Omental fat pad (tissue), 4 donors: ENCODE data around the gene HDAC10. TPM values are rescaled to one million over a fixed set of nuclear protein-coding genes. Genes with fewer than 3 reads are reported as not detected.

Experiments used
- ATAC-seq: fragments of 150-250 bp; one replicate; pipeline ENCODE4 v1.9.1; 2016; ENCODE audit warnings: mild to moderate bottlenecking, moderate library complexity; ENCODE audit not compliant: low FRiP score
- DNase-seq: peaks from one replicate; pipeline ENCODE4 v3.0.0-alpha.2; 2019; ENCODE audit warnings: low spot score
- total RNA-seq, 4 donors: library from RNA; depleted of rRNA; stranded (reverse); fragments of >200 nt; gene quantifications; one replicate each; pipeline ENCODE4 v1.1.0, GENCODE V29; 2016
- TF ChIP-seq, protein P1 (sequence below), 3 donors: fragments of 450-650 bp; IDR thresholded peaks; one replicate each; pipeline ENCODE4 v1.5.1; 2016 to 2017; ENCODE audit warnings: antibody characterized with exemption in 3 of 3, mild to moderate bottlenecking in 3 of 3, moderate library complexity in 2 of 3

Gene HDAC10
- total RNA-seq, 4 donors from 2014 or later = 18.4 to 53.8 (median 23.6) TPM

GRCh38 chr22:50202130-50202666 lies 48.9 kb downstream of the HDAC10 start:
- TF ChIP-seq, protein P1, sequence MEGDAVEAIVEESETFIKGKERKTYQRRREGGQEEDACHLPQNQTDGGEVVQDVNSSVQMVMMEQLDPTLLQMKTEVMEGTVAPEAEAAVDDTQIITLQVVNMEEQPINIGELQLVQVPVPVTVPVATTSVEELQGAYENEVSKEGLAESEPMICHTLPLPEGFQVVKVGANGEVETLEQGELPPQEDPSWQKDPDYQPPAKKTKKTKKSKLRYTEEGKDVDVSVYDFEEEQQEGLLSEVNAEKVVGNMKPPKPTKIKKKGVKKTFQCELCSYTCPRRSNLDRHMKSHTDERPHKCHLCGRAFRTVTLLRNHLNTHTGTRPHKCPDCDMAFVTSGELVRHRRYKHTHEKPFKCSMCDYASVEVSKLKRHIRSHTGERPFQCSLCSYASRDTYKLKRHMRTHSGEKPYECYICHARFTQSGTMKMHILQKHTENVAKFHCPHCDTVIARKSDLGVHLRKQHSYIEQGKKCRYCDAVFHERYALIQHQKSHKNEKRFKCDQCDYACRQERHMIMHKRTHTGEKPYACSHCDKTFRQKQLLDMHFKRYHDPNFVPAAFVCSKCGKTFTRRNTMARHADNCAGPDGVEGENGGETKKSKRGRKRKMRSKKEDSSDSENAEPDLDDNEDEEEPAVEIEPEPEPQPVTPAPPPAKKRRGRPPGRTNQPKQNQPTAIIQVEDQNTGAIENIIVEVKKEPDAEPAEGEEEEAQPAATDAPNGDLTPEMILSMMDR (IDR thresholded peaks at IDR 0.05) = no peak
- ATAC-seq (no peak), DNase-seq (no peak)

DNA sequence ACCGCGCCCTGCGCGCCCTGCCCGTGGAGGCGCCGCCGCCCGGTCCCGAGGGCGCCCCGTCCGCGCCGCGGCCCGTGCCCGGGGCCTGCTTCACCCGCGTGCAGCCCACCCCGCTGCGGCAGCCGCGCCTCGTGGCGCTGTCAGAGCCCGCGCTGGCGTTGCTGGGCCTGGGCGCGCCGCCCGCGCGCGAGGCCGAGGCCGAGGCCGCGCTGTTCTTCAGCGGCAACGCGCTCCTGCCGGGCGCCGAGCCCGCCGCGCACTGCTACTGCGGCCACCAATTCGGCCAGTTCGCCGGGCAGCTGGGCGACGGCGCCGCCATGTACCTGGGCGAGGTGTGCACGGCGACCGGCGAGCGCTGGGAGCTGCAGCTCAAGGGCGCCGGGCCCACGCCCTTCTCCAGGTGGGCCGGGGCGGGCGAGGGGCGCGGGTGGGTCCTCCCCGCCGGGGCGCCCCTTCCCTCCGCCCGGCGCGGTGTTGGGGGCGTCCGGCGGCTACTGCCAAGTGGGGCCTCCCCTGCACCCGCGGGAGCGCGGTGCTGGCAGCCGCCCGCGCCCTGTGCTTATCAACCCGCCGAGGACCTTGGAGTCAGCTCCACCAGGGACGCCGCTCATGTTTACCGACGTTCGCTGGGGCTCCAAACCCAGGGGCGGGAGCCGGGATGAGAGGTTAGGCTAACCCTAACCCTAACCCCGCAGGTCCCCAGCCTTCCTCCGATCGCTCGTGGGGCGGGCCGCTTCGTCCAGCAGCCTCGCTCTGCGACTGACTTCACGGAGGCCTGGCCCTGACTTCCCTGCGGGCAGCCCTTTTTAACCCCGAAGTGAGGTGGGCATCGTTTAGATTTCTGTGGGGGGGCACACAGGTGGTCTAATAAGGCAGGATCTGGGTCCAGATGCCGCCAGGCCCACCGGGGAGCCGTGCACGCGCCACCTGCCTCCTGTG lies 49.6 kb downstream of the HDAC10 start:
- ATAC-seq = peak; percentile 29
- TF ChIP-seq, protein P1 (IDR thresholded peaks at IDR 0.05) = no peak
- no peak for DNase-seq

- DNase-seq = peak; percentile 70
- ATAC-seq = peak; percentile 81
- TF ChIP-seq, protein P1 (IDR thresholded peaks at IDR 0.05) = no peak
Observed at GRCh38 chr22:50200461-50201190, 50.4 kb downstream of the HDAC10 start, which contains the start of gene SELENOO. SELENOO (plus strand) TSS chr22:50201011; CDS start chr22:50201037, 26 bp downstream.

DNA sequence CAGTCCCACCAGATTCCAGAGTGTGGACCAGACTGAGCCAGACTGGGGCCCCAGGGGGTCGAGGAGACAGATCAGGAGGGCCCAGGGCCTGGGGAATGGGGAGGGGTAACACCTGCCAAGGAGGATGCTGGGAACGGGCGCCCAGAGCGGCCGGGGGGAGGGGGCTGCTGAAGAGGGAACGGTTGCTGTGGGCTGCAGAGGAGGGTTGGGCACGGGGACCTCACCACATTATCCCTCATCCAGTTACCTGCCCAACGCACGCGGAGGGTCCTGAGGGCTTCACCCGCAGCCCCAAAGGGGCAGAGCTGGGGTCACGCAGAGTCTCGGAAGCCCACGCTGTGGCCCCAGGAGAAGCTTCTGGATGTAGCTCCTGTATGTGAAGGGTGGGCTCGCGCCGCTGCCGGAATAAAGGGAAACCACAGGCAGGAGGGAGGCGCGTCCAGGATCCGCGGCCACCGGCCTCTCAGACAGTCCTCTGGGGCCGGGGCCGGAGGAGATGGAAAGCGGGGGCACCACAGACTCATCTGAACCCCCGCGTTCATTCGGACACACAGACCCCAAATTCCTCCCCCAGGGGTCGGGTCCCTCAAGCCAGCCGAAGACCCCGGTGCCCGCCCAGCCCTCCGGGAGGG lies 51.1 kb downstream of the HDAC10 start:
- DNase-seq (no peak), ATAC-seq (peak; percentile 12)
- TF ChIP-seq, protein P1 (IDR thresholded peaks at IDR 0.05) = no peak

DNA sequence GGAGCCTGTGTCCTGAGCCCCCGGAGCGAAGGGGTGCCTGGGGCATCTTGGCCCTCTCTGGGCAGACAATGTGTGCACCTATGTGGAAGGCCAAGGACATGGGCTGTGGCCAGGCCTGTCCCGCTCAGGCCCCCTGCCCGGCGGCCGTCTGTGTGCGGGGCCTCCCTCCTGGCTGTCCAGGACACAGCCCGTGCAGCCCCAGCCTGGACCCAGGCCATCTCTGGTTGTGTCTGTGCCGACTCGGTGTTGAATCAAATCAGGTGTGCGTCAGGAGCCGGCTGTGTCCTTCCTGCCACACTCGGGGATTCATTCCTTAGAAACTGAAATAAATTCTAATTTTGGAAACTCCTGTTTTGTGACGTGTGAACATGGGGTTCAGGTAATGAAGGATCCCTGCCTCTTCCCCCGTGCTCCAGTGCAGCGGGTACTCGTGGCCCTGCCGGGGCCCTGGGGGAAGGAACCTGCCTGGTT lies 51.8 kb downstream of the HDAC10 start:
- no peak for ATAC-seq
- TF ChIP-seq, protein P1 (IDR thresholded peaks at IDR 0.05) = no peak
- no peak for DNase-seq

DNA sequence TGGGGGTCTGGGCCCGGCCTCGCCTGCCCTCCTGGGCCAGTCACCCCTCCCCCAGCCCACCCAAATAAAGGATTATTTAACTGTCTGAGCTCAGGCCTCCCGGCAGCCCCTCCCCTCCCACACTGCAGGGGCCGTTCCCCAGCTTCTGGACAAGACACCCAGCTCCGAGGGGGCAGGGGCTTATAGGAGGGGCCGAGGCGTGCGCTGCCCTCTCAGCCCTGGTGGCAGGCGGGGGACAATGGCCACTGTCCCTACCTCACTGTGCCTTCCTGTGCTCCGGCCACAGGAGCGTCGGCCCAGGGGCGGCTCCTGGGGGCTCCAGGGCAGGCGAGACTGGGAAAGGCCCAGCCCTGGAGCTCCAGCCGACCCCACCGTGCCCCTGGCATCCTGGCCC lies 52.4 kb downstream of the HDAC10 start:
- DNase-seq = no peak
- ATAC-seq = no peak
- TF ChIP-seq, protein P1 (IDR thresholded peaks at IDR 0.05) = no peak
